Left renal pelvis (tissue), 4 donors: ENCODE results near the gene SORL1-AS1.

Source experiments
- DNase-seq, 4 donors: peaks; one replicate each; pipeline ENCODE4 v3.0.0-alpha.2; 2013; ENCODE audit warnings: low read depth in 4 of 4, low spot score in 3 of 4

SORL1-AS1 gene

GRCh38 chr11:121476379-121477032, 23.7 kb upstream of the SORL1-AS1 start:
- DNase-seq = no peak

- DNase-seq = no peak
Measured at GRCh38 chr11:121474680-121475079, 21.9 kb upstream of the SORL1-AS1 start.

- no peak for DNase-seq
Measured at GRCh38 chr11:121473064-121473777, 20.5 kb upstream of the SORL1-AS1 start.

GRCh38 chr11:121472312-121472711, 19.5 kb upstream of the SORL1-AS1 start:
- no peak for DNase-seq

- DNase-seq = no peak
Measured at GRCh38 chr11:121471167-121471566, 18.4 kb upstream of the SORL1-AS1 start.

- no peak for DNase-seq
Measured at GRCh38 chr11:121469910-121470309, 17.1 kb upstream of the SORL1-AS1 start.

- no peak for DNase-seq
Measured at GRCh38 chr11:121467965-121468364, 15.2 kb upstream of the SORL1-AS1 start.

- no peak for DNase-seq
Measured at GRCh38 chr11:121467471-121467870, 14.7 kb upstream of the SORL1-AS1 start.

- DNase-seq = no peak
Measured at GRCh38 chr11:121466063-121466794, 13.5 kb upstream of the SORL1-AS1 start.

- no peak for DNase-seq
Measured at GRCh38 chr11:121465709-121466062, 12.9 kb upstream of the SORL1-AS1 start.

- no peak for DNase-seq
Measured at GRCh38 chr11:121464352-121464946, 11.7 kb upstream of the SORL1-AS1 start.

GRCh38 chr11:121463689-121464335, 11.0 kb upstream of the SORL1-AS1 start:
- no peak for DNase-seq

GRCh38 chr11:121461843-121462242, 9.1 kb upstream of the SORL1-AS1 start:
- DNase-seq = no peak

GRCh38 chr11:121460941-121461514, 8.3 kb upstream of the SORL1-AS1 start:
- DNase-seq = no peak

GRCh38 chr11:121459413-121460017, 6.7 kb upstream of the SORL1-AS1 start:
- no peak for DNase-seq

GRCh38 chr11:121458551-121458950, 5.8 kb upstream of the SORL1-AS1 start:
- no peak for DNase-seq

- DNase-seq = no peak
Measured at GRCh38 chr11:121456816-121457431, 4.2 kb upstream of the SORL1-AS1 start.

GRCh38 chr11:121456151-121456550, 3.4 kb upstream of the SORL1-AS1 start:
- no peak for DNase-seq

- no peak for DNase-seq
Measured at GRCh38 chr11:121455115-121455514, 2.3 kb upstream of the SORL1-AS1 start.
